MM.1S (cell line): ENCODE data around the gene STX1A.

Experiments used
- DNase-seq: peaks from one replicate; pipeline ENCODE4 v3.0.0-alpha.2; 2015
- H2AFZ ChIP-seq: fragments of 300-600 bp; sonication (generic); 2 replicates; pipeline ENCODE4 v1.6.0; 2016; ENCODE audit warnings: antibody characterized with exemption, low read length
- H3F3A ChIP-seq: fragments of 300-600 bp; sonication (generic); 2 replicates; pipeline ENCODE4 v1.6.1; 2016; ENCODE audit warnings: mild to moderate bottlenecking, antibody characterized with exemption, low read length, moderate library complexity, mixed read lengths; ENCODE audit not compliant: insufficient read depth
- H3K27ac ChIP-seq: fragments of 300-600 bp; sonication (generic); 2 replicates; pipeline ENCODE4 v1.5.1; 2016; ENCODE audit warnings: mild to moderate bottlenecking, low read length
- H3K27me3 ChIP-seq: fragments of 300-600 bp; sonication (generic); replicated peaks from 2 replicates; pipeline ENCODE4 v1.6.0; 2016; ENCODE audit warnings: low read length; ENCODE audit not compliant: insufficient read depth
- H3K36me3 ChIP-seq: fragments of 300-600 bp; sonication (generic); replicated peaks from 2 replicates; pipeline ENCODE4 v1.6.1; 2016; ENCODE audit warnings: mild to moderate bottlenecking, low read length, mixed read lengths; ENCODE audit not compliant: insufficient read depth
- H3K4me1 ChIP-seq: fragments of 300-600 bp; sonication (generic); 2 replicates; pipeline ENCODE4 v1.6.1; 2016; ENCODE audit warnings: low read length, mixed read lengths
- H3K4me2 ChIP-seq: fragments of 300-600 bp; sonication (generic); 2 replicates; pipeline ENCODE4 v1.6.0; 2016; ENCODE audit warnings: low read depth, low read length
- H3K4me3 ChIP-seq: fragments of 300-600 bp; sonication (generic); 2 replicates; pipeline ENCODE4 v1.5.1; 2016; ENCODE audit warnings: low read length, mixed read lengths
- H3K79me2 ChIP-seq: fragments of 300-600 bp; sonication (generic); 2 replicates; pipeline ENCODE4 v1.6.1; 2016; ENCODE audit warnings: mixed run types, low read length, mixed read lengths
- H3K9ac ChIP-seq: fragments of 300-600 bp; sonication (generic); 2 replicates; pipeline ENCODE4 v1.6.1; 2016; ENCODE audit warnings: low read length, mixed read lengths
- H3K9me2 ChIP-seq: fragments of 300-600 bp; sonication (generic); replicated peaks from 2 replicates; pipeline ENCODE4 v1.6.1; 2016; ENCODE audit warnings: mild to moderate bottlenecking, low read length, mixed read lengths; ENCODE audit not compliant: insufficient read depth
- H3K9me3 ChIP-seq: fragments of 300-600 bp; sonication (generic); replicated peaks from 2 replicates; pipeline ENCODE4 v1.6.1; 2016; ENCODE audit warnings: mild to moderate bottlenecking, low read length, mixed read lengths; ENCODE audit not compliant: insufficient read depth
- H4K20me1 ChIP-seq: fragments of 300-600 bp; sonication (generic); 2 replicates; pipeline ENCODE4 v1.6.1; 2016; ENCODE audit warnings: mild to moderate bottlenecking, low read length, moderate library complexity, mixed read lengths; ENCODE audit not compliant: insufficient read depth
- EZH2 ChIP-seq: fragments of 300-600 bp; sonication (generic); optimal IDR thresholded peaks from 2 replicates; pipeline ENCODE3; 2017; ENCODE audit warnings: low read depth, mild to moderate bottlenecking, antibody characterized with exemption, low read length, mixed read lengths
- EZH2phosphoT487 ChIP-seq: fragments of 300-600 bp; sonication (generic); IDR thresholded peaks from 2 replicates; pipeline ENCODE4 v1.6.1; 2018; ENCODE audit warnings: antibody characterized with exemption, low read length
- TF ChIP-seq, protein P1 (sequence below): fragments of 300-600 bp; sonication (generic); IDR thresholded peaks from 2 replicates; pipeline ENCODE4 v1.5.1; 2016; ENCODE audit warnings: antibody characterized with exemption, low read length, mixed read lengths

STX1A gene

DNA sequence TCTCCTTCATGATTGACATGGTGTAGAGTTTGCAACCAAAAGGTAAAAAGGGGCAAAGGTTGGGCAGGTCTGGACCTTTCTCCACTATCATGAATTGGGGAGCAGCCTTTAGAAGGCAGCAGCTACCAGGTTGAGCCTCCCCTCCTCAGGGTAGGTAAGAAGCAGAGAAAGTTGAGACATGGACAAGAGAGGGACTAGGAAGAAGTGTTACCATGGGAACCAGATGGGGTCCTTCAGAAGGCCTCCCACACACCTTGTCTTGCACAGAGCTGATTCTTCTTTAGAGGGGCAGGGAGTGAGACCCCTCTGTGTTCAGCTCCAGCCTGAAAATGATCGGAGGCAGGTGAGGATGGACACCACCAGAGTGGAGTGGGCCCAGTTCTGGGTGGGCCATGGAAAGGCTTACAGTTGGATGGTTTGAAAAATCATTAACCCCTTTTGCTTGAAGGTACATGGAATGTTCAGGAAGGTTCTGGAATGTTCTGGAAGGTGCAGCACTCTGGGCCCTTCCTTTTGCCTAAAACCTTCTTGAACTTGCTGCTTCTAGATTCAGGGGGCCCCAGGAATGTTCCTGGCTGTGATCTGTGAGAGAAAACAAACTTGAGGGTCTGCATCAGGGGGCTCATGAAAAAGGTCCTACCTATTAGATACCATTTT is 44.9 kb downstream of the STX1A start:
- Histone ChIP-seq H3K9me2 (no peaks in the 10 kb centered on the region), H3K9me3 (no peaks in the 10 kb centered on the region), H3K36me3 (no peaks in the 10 kb centered on the region), H2AFZ (no peak overlapping the region), H3K79me2 (peaks cover 8% of the 10 kb centered on the region), H3K4me1 (no peaks in the 10 kb centered on the region), H3K27ac (no peak overlapping the region), H3F3A (no peaks in the 10 kb centered on the region), H3K4me3 (no peak overlapping the region), H3K9ac (no peak overlapping the region), H4K20me1 (no peaks in the 10 kb centered on the region), H3K4me2 (no peak overlapping the region), H3K27me3 (peaks cover 35% of the 10 kb centered on the region)
- TF ChIP-seq EZH2phosphoT487 (no peak), EZH2 (no peak)
- TF ChIP-seq, protein P1, sequence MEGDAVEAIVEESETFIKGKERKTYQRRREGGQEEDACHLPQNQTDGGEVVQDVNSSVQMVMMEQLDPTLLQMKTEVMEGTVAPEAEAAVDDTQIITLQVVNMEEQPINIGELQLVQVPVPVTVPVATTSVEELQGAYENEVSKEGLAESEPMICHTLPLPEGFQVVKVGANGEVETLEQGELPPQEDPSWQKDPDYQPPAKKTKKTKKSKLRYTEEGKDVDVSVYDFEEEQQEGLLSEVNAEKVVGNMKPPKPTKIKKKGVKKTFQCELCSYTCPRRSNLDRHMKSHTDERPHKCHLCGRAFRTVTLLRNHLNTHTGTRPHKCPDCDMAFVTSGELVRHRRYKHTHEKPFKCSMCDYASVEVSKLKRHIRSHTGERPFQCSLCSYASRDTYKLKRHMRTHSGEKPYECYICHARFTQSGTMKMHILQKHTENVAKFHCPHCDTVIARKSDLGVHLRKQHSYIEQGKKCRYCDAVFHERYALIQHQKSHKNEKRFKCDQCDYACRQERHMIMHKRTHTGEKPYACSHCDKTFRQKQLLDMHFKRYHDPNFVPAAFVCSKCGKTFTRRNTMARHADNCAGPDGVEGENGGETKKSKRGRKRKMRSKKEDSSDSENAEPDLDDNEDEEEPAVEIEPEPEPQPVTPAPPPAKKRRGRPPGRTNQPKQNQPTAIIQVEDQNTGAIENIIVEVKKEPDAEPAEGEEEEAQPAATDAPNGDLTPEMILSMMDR, result no peak
- DNase-seq, result no peak

DNA sequence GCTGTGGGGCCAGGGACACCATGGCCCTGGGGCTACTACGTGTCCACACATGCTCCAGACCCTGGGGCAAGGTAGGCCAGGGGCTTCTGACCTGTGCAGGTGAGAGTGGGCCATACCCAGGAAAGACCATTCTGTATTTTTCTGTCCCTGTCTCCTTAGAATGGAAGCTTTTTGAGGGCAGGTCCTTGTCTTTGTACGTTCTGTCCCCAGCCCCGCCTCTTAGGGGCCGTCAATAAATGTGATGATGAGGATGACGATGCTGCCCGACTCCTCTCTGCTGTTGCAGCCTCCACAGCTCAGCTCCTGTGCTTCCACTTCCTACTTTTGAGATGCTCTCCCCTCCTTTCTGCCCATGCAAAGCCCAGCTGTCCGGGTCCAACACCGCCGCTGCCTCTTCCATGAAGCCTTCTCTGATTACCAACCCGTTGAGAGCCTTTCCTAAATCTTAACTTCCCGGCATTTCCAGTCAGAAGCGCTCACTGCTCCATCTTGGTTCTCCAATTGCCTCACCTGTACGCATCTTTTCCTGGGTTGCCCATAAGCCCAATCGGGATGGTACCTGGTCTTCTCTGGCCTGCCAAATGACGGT is 47.5 kb downstream of the STX1A start:
- Histone ChIP-seq H3K36me3 (no peaks in the 10 kb centered on the region), H3F3A (no peaks in the 10 kb centered on the region), H3K4me3 (no peak overlapping the region), H3K9me3 (no peaks in the 10 kb centered on the region), H3K27me3 (peaks cover 45% of the 10 kb centered on the region), H3K4me2 (no peak overlapping the region), H4K20me1 (no peaks in the 10 kb centered on the region), H2AFZ (no peak overlapping the region), H3K27ac (no peak overlapping the region), H3K79me2 (no peaks in the 10 kb centered on the region), H3K9me2 (no peaks in the 10 kb centered on the region), H3K9ac (no peak overlapping the region), H3K4me1 (no peaks in the 10 kb centered on the region)
- TF ChIP-seq EZH2 (no peak), EZH2phosphoT487 (no peak)
- TF ChIP-seq, protein P1, result no peak
- no peak for DNase-seq

DNA sequence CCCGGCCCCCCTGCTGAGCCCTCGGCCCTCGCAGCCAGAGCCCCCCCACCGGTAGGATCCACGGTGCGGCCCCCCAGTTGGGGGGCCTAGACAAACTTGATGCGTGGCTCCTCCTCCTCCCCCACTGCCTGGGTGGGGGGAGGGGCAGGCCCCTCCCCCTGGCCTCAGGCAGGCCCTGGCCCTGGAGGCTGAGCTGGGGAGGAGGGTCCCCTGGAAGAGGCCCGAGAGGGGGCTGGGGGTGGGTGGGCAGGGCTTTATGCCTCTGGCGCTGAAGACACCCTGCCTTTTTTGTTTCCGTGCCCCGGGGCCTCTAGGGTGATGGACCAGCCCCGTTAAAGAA is 48.2 kb downstream of the STX1A start:
- H3K79me2 ChIP-seq, result no peaks in the 10 kb centered on the region
- no peak overlapping the region for H2AFZ ChIP-seq
- H3K27ac ChIP-seq, result no peak overlapping the region
- H3K36me3 ChIP-seq, result no peaks in the 10 kb centered on the region
- H3K9me3 ChIP-seq, result no peaks in the 10 kb centered on the region
- H3K27me3 ChIP-seq, result peaks cover 45% of the 10 kb centered on the region
- no peaks in the 10 kb centered on the region for H3F3A ChIP-seq
- H3K9me2 ChIP-seq, result no peaks in the 10 kb centered on the region
- no peak overlapping the region for H3K4me3 ChIP-seq
- DNase-seq, result no peak
- TF ChIP-seq EZH2 (no peak), EZH2phosphoT487 (no peak)
- TF ChIP-seq, protein P1, result no peak
- H3K4me1 ChIP-seq, result no peaks in the 10 kb centered on the region
- no peaks in the 10 kb centered on the region for H4K20me1 ChIP-seq
- no peak overlapping the region for H3K9ac ChIP-seq
- H3K4me2 ChIP-seq, result no peak overlapping the region
